PC-9 (cell line): ENCODE results near the gene PLAAT4.

Experiments
- CTCF ChIP-seq: fragments of 200-600 bp; sonication (generic); conservative IDR thresholded peaks from 2 replicates; pipeline ENCODE4 v1.6.1; 2017; ENCODE audit warnings: mixed run types, antibody characterized with exemption, mild to moderate bottlenecking, moderate library complexity
- EZH2 ChIP-seq: fragments of 200-600 bp; sonication (generic); IDR thresholded peaks from 2 replicates; pipeline ENCODE4 v1.8.0; 2017; ENCODE audit warnings: antibody characterized with exemption, low read depth

GRCh38 chr11:63556404-63557013 is 19.9 kb downstream of the PLAAT4 start:
- TF ChIP-seq CTCF = no peak
- TF ChIP-seq EZH2 = no peak
